Measurements from ENCODE around the gene RNF115. TPM values are rescaled to one million over a fixed set of nuclear protein-coding genes. Genes with fewer than 3 reads are reported as not detected.

The RNF115 gene
- total and polyA plus RNA-seq, 2 of the 13 experiments (the other 11 are each of a cell fraction or from before 2014, with no cell fraction given) = 6.0 to 10.1 TPM

DNA sequence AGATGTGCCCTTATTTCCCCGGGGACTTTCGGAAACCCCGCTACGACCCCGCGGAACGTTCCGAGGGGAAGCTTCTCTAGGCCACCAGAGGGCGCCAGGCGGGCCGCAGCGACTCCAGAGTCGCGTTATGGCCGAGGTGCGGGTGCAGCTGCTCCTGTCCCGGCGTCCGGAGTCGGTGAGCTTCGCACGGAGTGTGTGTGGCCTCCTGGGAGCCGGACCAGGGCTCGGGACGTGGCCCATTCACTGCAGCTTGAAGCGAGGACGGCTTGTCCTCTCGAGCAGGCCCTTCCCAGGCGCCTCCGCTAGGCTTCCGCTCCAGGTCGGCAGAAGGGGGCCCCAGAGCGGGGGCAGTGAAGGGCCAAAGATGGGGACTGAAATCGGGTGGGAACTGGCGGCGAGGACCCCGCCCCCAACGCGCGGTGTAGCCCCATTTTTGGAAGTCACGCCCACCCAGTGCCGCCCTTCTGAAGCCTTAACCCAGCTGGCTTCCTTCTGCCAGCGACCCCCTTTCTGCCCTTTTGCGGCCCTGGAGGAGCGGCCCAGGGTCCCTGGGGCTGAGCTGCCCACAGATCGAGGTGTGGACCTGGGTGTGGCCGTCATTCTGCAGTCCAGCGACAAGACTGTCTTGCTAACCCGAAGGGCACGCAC is 21.7 kb upstream of the RNF115 start, which contains the start of gene NUDT17 (continued):
- TF ChIP-seq U2AF2 (IDR thresholded peaks at IDR 0.05; ENCODE audit: low read depth, low read length) = no peak
- no peak; the same call in 1 of the 2 replicates for TF ChIP-seq SAFB2 (CRISPR knock-in tag; IDR thresholded peaks at IDR 0.05; ENCODE audit: borderline replicate concordance, low read depth)
- no peak for TF ChIP-seq SP4 (CRISPR knock-in tag; IDR thresholded peaks at IDR 0.05)
- TF ChIP-seq, protein P1, sequence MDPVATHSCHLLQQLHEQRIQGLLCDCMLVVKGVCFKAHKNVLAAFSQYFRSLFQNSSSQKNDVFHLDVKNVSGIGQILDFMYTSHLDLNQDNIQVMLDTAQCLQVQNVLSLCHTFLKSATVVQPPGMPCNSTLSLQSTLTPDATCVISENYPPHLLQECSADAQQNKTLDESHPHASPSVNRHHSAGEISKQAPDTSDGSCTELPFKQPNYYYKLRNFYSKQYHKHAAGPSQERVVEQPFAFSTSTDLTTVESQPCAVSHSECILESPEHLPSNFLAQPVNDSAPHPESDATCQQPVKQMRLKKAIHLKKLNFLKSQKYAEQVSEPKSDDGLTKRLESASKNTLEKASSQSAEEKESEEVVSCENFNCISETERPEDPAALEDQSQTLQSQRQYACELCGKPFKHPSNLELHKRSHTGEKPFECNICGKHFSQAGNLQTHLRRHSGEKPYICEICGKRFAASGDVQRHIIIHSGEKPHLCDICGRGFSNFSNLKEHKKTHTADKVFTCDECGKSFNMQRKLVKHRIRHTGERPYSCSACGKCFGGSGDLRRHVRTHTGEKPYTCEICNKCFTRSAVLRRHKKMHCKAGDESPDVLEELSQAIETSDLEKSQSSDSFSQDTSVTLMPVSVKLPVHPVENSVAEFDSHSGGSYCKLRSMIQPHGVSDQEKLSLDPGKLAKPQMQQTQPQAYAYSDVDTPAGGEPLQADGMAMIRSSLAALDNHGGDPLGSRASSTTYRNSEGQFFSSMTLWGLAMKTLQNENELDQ (CRISPR knock-in tag; IDR thresholded peaks at IDR 0.05; ENCODE audit: borderline replicate concordance) = no peak
- peak; percentile 66 for TF ChIP-seq ZNF124 (CRISPR knock-in tag; IDR thresholded peaks at IDR 0.05)
- TF ChIP-seq NPAS2 (CRISPR knock-in tag; IDR thresholded peaks at IDR 0.05; ENCODE audit: borderline replicate concordance) = no peak
- TF ChIP-seq, protein P2, sequence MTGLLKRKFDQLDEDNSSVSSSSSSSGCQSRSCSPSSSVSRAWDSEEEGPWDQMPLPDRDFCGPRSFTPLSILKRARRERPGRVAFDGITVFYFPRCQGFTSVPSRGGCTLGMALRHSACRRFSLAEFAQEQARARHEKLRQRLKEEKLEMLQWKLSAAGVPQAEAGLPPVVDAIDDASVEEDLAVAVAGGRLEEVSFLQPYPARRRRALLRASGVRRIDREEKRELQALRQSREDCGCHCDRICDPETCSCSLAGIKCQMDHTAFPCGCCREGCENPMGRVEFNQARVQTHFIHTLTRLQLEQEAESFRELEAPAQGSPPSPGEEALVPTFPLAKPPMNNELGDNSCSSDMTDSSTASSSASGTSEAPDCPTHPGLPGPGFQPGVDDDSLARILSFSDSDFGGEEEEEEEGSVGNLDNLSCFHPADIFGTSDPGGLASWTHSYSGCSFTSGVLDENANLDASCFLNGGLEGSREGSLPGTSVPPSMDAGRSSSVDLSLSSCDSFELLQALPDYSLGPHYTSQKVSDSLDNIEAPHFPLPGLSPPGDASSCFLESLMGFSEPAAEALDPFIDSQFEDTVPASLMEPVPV (CRISPR knock-in tag; IDR thresholded peaks at IDR 0.05) = no peak
- TF ChIP-seq, protein P3, sequence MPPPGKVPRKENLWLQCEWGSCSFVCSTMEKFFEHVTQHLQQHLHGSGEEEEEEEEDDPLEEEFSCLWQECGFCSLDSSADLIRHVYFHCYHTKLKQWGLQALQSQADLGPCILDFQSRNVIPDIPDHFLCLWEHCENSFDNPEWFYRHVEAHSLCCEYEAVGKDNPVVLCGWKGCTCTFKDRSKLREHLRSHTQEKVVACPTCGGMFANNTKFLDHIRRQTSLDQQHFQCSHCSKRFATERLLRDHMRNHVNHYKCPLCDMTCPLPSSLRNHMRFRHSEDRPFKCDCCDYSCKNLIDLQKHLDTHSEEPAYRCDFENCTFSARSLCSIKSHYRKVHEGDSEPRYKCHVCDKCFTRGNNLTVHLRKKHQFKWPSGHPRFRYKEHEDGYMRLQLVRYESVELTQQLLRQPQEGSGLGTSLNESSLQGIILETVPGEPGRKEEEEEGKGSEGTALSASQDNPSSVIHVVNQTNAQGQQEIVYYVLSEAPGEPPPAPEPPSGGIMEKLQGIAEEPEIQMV (CRISPR knock-in tag; IDR thresholded peaks at IDR 0.05; ENCODE audit: low read depth) = no peak
- TF ChIP-seq POGZ (CRISPR knock-in tag; IDR thresholded peaks at IDR 0.05) = peak; percentile 56
- peak; percentile 75 for TF ChIP-seq GABPB1 (CRISPR knock-in tag; IDR thresholded peaks at IDR 0.05)
- no peak for TF ChIP-seq MED8 (CRISPR knock-in tag; IDR thresholded peaks at IDR 0.05; ENCODE audit: insufficient replicate concordance)
- no peak for TF ChIP-seq CEBPG (CRISPR knock-in tag; IDR thresholded peaks at IDR 0.05)
- peak; percentile 55; the same call in 1 of the 2 replicates for TF ChIP-seq ZNF333 (CRISPR knock-in tag; IDR thresholded peaks at IDR 0.05; ENCODE audit: borderline replicate concordance)
- 0 out of 2 replicates have a peak, but pooled peaks have one; percentile 41 for TF ChIP-seq ZNF572 (CRISPR knock-in tag; IDR thresholded peaks at IDR 0.05)
- 0 out of 2 replicates have a peak, but pooled peaks have one; percentile 16 for TF ChIP-seq ZNF230 (CRISPR knock-in tag; IDR thresholded peaks at IDR 0.05)
- no peak for TF ChIP-seq MTF1 (CRISPR knock-in tag; IDR thresholded peaks at IDR 0.05)
- TF ChIP-seq, protein P4, sequence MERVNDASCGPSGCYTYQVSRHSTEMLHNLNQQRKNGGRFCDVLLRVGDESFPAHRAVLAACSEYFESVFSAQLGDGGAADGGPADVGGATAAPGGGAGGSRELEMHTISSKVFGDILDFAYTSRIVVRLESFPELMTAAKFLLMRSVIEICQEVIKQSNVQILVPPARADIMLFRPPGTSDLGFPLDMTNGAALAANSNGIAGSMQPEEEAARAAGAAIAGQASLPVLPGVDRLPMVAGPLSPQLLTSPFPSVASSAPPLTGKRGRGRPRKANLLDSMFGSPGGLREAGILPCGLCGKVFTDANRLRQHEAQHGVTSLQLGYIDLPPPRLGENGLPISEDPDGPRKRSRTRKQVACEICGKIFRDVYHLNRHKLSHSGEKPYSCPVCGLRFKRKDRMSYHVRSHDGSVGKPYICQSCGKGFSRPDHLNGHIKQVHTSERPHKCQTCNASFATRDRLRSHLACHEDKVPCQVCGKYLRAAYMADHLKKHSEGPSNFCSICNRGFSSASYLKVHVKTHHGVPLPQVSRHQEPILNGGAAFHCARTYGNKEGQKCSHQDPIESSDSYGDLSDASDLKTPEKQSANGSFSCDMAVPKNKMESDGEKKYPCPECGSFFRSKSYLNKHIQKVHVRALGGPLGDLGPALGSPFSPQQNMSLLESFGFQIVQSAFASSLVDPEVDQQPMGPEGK (CRISPR knock-in tag; IDR thresholded peaks at IDR 0.05) = peak; percentile 76
- no peak for TF ChIP-seq JARID2 (CRISPR knock-in tag; IDR thresholded peaks at IDR 0.05; ENCODE audit: insufficient replicate concordance)
- TF ChIP-seq, protein P5, sequence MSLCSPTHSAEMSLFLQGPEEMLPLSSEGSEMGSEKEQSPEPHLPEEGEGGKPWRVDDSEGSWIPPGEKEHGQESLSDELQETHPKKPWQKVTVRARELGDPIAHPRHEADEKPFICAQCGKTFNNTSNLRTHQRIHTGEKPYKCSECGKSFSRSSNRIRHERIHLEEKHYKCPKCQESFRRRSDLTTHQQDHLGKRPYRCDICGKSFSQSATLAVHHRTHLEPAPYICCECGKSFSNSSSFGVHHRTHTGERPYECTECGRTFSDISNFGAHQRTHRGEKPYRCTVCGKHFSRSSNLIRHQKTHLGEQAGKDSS (CRISPR knock-in tag; IDR thresholded peaks at IDR 0.05; ENCODE audit: borderline replicate concordance, low read depth) = no peak
- TF ChIP-seq ZNF205 (CRISPR knock-in tag; IDR thresholded peaks at IDR 0.05) = no peak
- TF ChIP-seq, protein P6, sequence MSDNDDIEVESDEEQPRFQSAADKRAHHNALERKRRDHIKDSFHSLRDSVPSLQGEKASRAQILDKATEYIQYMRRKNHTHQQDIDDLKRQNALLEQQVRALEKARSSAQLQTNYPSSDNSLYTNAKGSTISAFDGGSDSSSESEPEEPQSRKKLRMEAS (IDR thresholded peaks at IDR 0.05) = peak; percentile 81
- no peak for TF ChIP-seq SKI (IDR thresholded peaks at IDR 0.05; ENCODE audit: partially characterized antibody)

All from HepG2 (cell line).